CD4-positive, alpha-beta T cell (primary cell): ENCODE measurements around the gene TC2N. TPM values are rescaled to one million over a fixed set of nuclear protein-coding genes. Genes with fewer than 3 reads are reported as not detected.

ENCODE experiments used
- ATAC-seq: fragments of 200-7000 bp; cut with Tn5 transposase; one replicate; pipeline ENCODE4 v1.10.0; 2022; ENCODE audit warnings: mild to moderate bottlenecking; ENCODE audit not compliant: poor library complexity
- CTCF ChIA-PET: fragments of 350-600 bp; sonication (Branson Sonifier 250); formaldehyde crosslinking; loops from one replicate; lab custom pipeline; 2021; ENCODE audit warnings: antibody characterized with exemption, inconsistent platforms; lab: Charles Lee
- POLR2A ChIA-PET: fragments of 350-600 bp; sonication (Branson Sonifier 250); formaldehyde crosslinking; loops from one replicate; lab custom pipeline; 2021; ENCODE audit warnings: antibody characterized with exemption, inconsistent platforms; lab: Charles Lee
- DNase-seq, 14 experiments: peaks; one replicate each; pipeline ENCODE4 v3.0.0-alpha.2; 2013 to 2020; ENCODE audit warnings: mixed read lengths in 2 of 14
- H3K27ac ChIP-seq, 2 donors: one replicate each; pipeline versions ENCODE4 v1.5.1 to v1.7.0; 2013; ENCODE audit warnings: low read length in 2 of 2, low read depth in 1 of 2, mild to moderate bottlenecking in 1 of 2
- H3K27me3 ChIP-seq, 2 experiments: 1 replicate in 1 of 2; 2 replicates in 1 of 2; pipeline versions ENCODE4 v1.6.1 to v1.7.0; 2013; ENCODE audit warnings: low read length in 2 of 2, control low read depth in 1 of 2, mild to moderate bottlenecking in 1 of 2, moderate library complexity in 1 of 2; ENCODE audit not compliant: insufficient read depth in 2 of 2, control insufficient read depth in 1 of 2
- H3K36me3 ChIP-seq: one replicate; pipeline ENCODE4 v1.6.1; 2013; ENCODE audit warnings: low read length, control low read depth; ENCODE audit not compliant: insufficient read depth
- H3K4me1 ChIP-seq: one replicate; pipeline ENCODE4 v1.6.1; 2013; ENCODE audit warnings: low read length, control low read depth; ENCODE audit not compliant: insufficient read depth
- H3K4me3 ChIP-seq: one replicate; pipeline ENCODE4 v1.5.1; 2013; ENCODE audit warnings: mild to moderate bottlenecking, low read length, moderate library complexity
- H3K9me3 ChIP-seq, 2 experiments: 1 replicate in 1 of 2; 2 replicates in 1 of 2; pipeline versions ENCODE4 v1.6.1 to v1.7.0; 2013; ENCODE audit warnings: low read length in 2 of 2, mild to moderate bottlenecking in 2 of 2, control low read depth in 1 of 2, moderate library complexity in 1 of 2; ENCODE audit not compliant: control insufficient read depth in 1 of 2, insufficient read depth in 1 of 2
- H3K27ac Mint-ChIP-seq: one replicate; pipeline ENCODE4 v1.8.0; 2020; ENCODE audit warnings: mixed read lengths
- H3K27me3 Mint-ChIP-seq: one replicate; pipeline ENCODE4 v1.8.0; 2021; ENCODE audit warnings: mixed read lengths
- H3K36me3 Mint-ChIP-seq: one replicate; pipeline ENCODE4 v1.8.0; 2021; ENCODE audit warnings: low read depth, mixed read lengths
- H3K4me1 Mint-ChIP-seq: one replicate; pipeline ENCODE4 v1.8.0; 2021; ENCODE audit warnings: low read depth, mixed read lengths
- H3K4me3 Mint-ChIP-seq: one replicate; pipeline ENCODE4 v1.8.0; 2020; ENCODE audit warnings: mild to moderate bottlenecking, mixed read lengths
- H3K9me3 Mint-ChIP-seq: one replicate; pipeline ENCODE4 v1.8.0; 2020; ENCODE audit warnings: mixed read lengths
- intact Hi-C, 2 experiments: fragments of 100-400 bp; cut with DNase I in 1 of 2; cut with micrococcal nuclease in 1 of 2; formaldehyde crosslinking; loops; one replicate each; pipeline versions ENCODE4 v1.15.1 to v1.9.0; 2023 to 2025; cut with DNase I, micrococcal nuclease
- total RNA-seq, 174 experiments: library from RNA in 2 of 174; stranded (reverse) in 2 of 174; gene quantifications; one replicate each; pipeline ENCODE4 v1.2.3 and lab custom pipeline; 2021 to 2026
- TF ChIP-seq, protein P1 (sequence below): fragments of 200-600 bp; IDR thresholded peaks from one replicate; pipeline ENCODE4 v1.8.0; 2022; ENCODE audit warnings: antibody characterized with exemption, mild to moderate bottlenecking

TC2N gene
- total RNA-seq, 2 experiments from 2014 or later, result 129 to 138 TPM

DNA sequence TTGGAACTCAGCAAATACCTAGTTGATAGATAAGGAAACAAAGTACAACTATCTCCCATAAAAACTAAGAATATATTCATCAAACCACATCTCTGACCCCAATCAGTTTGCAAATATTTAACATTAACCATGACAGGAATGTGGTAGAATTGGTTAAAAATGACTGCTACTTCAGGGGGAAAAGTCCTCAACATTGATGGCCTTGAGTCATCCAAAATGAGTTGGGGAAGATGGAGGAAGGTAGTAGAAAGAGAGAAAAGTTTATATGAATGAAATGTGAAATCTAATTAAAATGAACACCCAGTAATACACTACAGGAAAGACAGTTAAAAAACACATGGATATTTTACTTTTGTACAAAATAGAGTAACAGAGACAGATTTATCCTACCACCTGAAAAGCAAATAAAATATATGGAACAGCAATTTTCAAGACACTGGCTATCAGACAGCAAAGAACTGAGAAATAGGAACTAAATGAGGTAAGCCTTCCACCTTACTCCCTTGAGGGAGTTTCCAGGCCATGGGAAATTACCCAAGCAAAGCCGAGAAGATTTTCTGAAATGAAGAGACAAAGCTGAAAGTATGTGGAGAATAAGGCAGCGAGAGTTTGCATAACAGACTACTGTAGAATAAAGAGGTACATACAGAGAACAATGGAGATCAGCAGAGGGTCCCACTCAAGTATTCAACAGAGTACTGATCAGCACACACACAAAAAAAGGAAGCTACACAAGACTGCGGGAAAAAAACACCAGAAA is 49.6 kb downstream of the TC2N start:
- intact Hi-C loops, result no loop called here

DNA sequence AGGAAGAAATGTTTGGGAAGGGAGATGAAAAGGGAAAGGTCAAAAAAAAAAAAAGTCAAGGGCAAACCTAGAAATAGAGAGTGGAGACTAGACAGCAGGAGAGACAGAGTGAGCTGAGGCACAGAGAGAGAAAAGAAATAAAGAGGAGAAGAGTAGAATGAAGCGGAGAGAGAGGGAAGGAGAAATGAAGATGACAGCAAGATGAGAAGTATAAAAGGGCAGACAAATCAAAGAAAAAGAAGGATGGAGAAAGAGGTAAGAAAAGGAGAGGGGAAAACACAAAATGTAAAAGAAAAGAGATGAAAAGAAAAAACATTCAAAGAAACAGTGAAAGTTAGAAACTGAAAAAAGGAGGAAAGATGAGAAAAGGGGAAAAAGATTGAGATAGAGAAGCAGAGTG is 53.0 kb downstream of the TC2N start:
- POLR2A ChIA-PET, result interaction anchor here (1.2 kb wide), 1 partner anchor 189 kb away, joined by 3 read pairs; no protein-coding TSS in a partner anchor

More for the DNA sequence above, 49.6 kb downstream of the TC2N start:
- TF ChIP-seq, protein P1, sequence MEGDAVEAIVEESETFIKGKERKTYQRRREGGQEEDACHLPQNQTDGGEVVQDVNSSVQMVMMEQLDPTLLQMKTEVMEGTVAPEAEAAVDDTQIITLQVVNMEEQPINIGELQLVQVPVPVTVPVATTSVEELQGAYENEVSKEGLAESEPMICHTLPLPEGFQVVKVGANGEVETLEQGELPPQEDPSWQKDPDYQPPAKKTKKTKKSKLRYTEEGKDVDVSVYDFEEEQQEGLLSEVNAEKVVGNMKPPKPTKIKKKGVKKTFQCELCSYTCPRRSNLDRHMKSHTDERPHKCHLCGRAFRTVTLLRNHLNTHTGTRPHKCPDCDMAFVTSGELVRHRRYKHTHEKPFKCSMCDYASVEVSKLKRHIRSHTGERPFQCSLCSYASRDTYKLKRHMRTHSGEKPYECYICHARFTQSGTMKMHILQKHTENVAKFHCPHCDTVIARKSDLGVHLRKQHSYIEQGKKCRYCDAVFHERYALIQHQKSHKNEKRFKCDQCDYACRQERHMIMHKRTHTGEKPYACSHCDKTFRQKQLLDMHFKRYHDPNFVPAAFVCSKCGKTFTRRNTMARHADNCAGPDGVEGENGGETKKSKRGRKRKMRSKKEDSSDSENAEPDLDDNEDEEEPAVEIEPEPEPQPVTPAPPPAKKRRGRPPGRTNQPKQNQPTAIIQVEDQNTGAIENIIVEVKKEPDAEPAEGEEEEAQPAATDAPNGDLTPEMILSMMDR, result no peak
- Histone ChIP-seq H3K36me3 (peaks cover 27% of the 10 kb centered on the region), H3K27me3 (no peaks in the 10 kb centered on the region), H3K27ac (peak overlapping the region in 1 of 2 donors; percentile 9), H3K4me3 (no peak overlapping the region), H3K4me1 (no peaks in the 10 kb centered on the region), H3K9me3 (peaks cover 0 to 8% of the 10 kb centered on the region in 2 experiments)
- CTCF ChIA-PET, result interaction anchor here (1.4 kb wide), 1 partner anchor 12 kb away, joined by 3 read pairs; no protein-coding TSS in a partner anchor
- H3K27ac Mint-ChIP-seq, result peak overlapping the region; percentile 48
- POLR2A ChIA-PET, result no interaction called here
- H3K9me3 Mint-ChIP-seq, result peaks cover 6% of the 10 kb centered on the region
- no peaks in the 10 kb centered on the region for H3K27me3 Mint-ChIP-seq
- peaks cover 99% of the 10 kb centered on the region for H3K36me3 Mint-ChIP-seq
- ATAC-seq, result peak; percentile 49
- peak overlapping the region; percentile 12 for H3K4me3 Mint-ChIP-seq
- peak in 3 of 14 experiments; percentile 24 to 72 (median 67) for DNase-seq
- peaks cover 75% of the 10 kb centered on the region for H3K4me1 Mint-ChIP-seq

DNA sequence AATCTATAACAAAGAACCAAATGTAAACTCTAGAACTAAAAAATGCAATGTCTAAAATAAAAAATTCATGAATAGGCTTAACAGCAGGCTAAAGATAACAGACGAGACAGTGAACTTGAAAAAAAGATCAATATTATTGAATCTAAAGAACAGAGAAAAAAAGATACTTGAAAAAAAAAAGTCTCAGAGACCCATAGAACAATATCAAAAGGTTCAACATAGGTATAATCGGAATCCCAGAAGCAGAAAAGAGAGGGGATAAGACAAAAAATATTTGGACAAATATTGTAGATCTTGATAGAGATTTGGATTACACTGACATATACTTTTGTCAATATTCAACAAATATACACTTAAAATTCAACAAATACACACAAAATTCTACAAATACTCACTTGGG is 56.6 kb downstream of the TC2N start:
- H3K4me1 ChIP-seq, result no peaks in the 10 kb centered on the region
- ChIA-PET POLR2A (no interaction called here), CTCF (no interaction called here)
- peaks cover 19% of the 10 kb centered on the region for H3K9me3 Mint-ChIP-seq
- DNase-seq (no peak), ATAC-seq (no peak)
- H3K36me3 Mint-ChIP-seq, result peaks cover 100% of the 10 kb centered on the region
- peaks cover 43% of the 10 kb centered on the region for H3K4me1 Mint-ChIP-seq
- intact Hi-C loops, result no loop called here
- TF ChIP-seq, protein P1, result no peak
- peaks cover 84% of the 10 kb centered on the region for H3K36me3 ChIP-seq
- no peak overlapping the region for H3K27ac ChIP-seq
- H3K4me3 Mint-ChIP-seq, result no peak overlapping the region
- no peak overlapping the region for H3K4me3 ChIP-seq
- H3K27me3 Mint-ChIP-seq, result no peaks in the 10 kb centered on the region
- no peaks in the 10 kb centered on the region for H3K27me3 ChIP-seq
- H3K27ac Mint-ChIP-seq, result peak overlapping the region; percentile 39
- H3K9me3 ChIP-seq, result peaks cover 8 to 27% of the 10 kb centered on the region in 2 experiments

More for the DNA sequence above, 53.0 kb downstream of the TC2N start:
- Mint-ChIP-seq H3K36me3 (peaks cover 100% of the 10 kb centered on the region), H3K27ac (peak overlapping the region; percentile 70), H3K9me3 (peaks cover 15% of the 10 kb centered on the region), H3K4me3 (no peak overlapping the region), H3K27me3 (no peaks in the 10 kb centered on the region), H3K4me1 (peaks cover 68% of the 10 kb centered on the region)
- Histone ChIP-seq H3K27ac (no peak overlapping the region), H3K9me3 (peaks cover 0 to 3% of the 10 kb centered on the region in 2 experiments), H3K4me1 (no peaks in the 10 kb centered on the region), H3K36me3 (peaks cover 54% of the 10 kb centered on the region), H3K27me3 (no peaks in the 10 kb centered on the region), H3K4me3 (no peak overlapping the region)
- CTCF ChIA-PET, result no interaction called here
- intact Hi-C loops, result no loop called here
- TF ChIP-seq, protein P1, result no peak
- DNase-seq, result no peak
- ATAC-seq, result no peak
